A549 (cell line): ENCODE data around the gene MT3.

Source experiments
- CTCF ChIP-seq: fragments of >200 bp; sonication (Bioruptor Twin); formaldehyde crosslinking; IDR thresholded peaks from 3 replicates; pipeline ENCODE4 v1.5.1; 2016
- ELK1 ChIP-seq: fragments of 150-350 bp; IDR thresholded peaks from 2 replicates; pipeline ENCODE4 v1.6.1; 2014; ENCODE audit warnings: low read depth, mild to moderate bottlenecking, low read length
- EP300 ChIP-seq, 2 experiments: fragments of >200 bp; sonication (Bioruptor Twin); formaldehyde crosslinking; IDR thresholded peaks; 2 replicates in 1 of 2; 3 replicates in 1 of 2; pipeline ENCODE4 v1.6.1; 2016 to 2017
- ESRRA ChIP-seq: fragments of 150-350 bp; IDR thresholded peaks from 2 replicates; pipeline ENCODE4 v1.6.1; 2014; ENCODE audit warnings: mild to moderate bottlenecking, low read length, borderline replicate concordance
- GATA3 ChIP-seq: IDR thresholded peaks from 2 replicates; pipeline ENCODE4 v1.6.1; 2012; ENCODE audit warnings: borderline replicate concordance
- HOXB5 ChIP-seq: fragments of 250-450 bp; sonication (Bioruptor Pico); IDR thresholded peaks from 2 replicates; pipeline ENCODE4 v1.5.0; 2020; ENCODE audit warnings: mild to moderate bottlenecking, moderate library complexity
- KDM5A ChIP-seq: fragments of 200-600 bp; sonication (generic); IDR thresholded peaks from 2 replicates; pipeline ENCODE4 v1.6.1; 2016; ENCODE audit warnings: antibody characterized with exemption, mild to moderate bottlenecking
- PBX3 ChIP-seq: IDR thresholded peaks from 2 replicates; pipeline ENCODE4 v1.6.1; 2012
- POLR2A ChIP-seq: IDR thresholded peaks from 2 replicates; pipeline ENCODE4 v1.6.1; 2012; ENCODE audit warnings: mild to moderate bottlenecking, low read length
- RFX5 ChIP-seq: fragments of 450-650 bp; IDR thresholded peaks from 2 replicates; pipeline ENCODE4 v1.7.1; 2014; ENCODE audit warnings: antibody characterized with exemption, mild to moderate bottlenecking, moderate library complexity
- RNF2 ChIP-seq: fragments of 200-600 bp; sonication (generic); IDR thresholded peaks from 2 replicates; pipeline ENCODE4 v1.6.1; 2016; ENCODE audit warnings: low read depth, mild to moderate bottlenecking, antibody characterized with exemption, moderate library complexity, borderline replicate concordance
- SREBF2 ChIP-seq: fragments of 450-650 bp; IDR thresholded peaks from 2 replicates; pipeline ENCODE4 v1.6.1; 2014; ENCODE audit warnings: mild to moderate bottlenecking, moderate library complexity
- USF2 ChIP-seq: fragments of 450-650 bp; IDR thresholded peaks from 2 replicates; pipeline ENCODE4 v1.6.1; 2014; ENCODE audit warnings: antibody characterized with exemption

- TF ChIP-seq RNF2 (no peak), ESRRA (no peak), CTCF (no peak), PBX3 (no peak), KDM5A (no peak), USF2 (no peak), ELK1 (no peak), GATA3 (no peak), POLR2A (no peak), SREBF2 (no peak), EP300 (IDR thresholded peaks at IDR 0.05) (no peak), RFX5 (no peak), HOXB5 (CRISPR knock-in tag) (no peak)
These were observed 12.1 kb upstream of the MT3 start for GRCh38 chr16:56577300-56577625.
